HG03520 (cell line): Measurements from ENCODE around the gene SF1.

Experiments used
- ATAC-seq: cut with Tn5 transposase; IDR thresholded peaks from one replicate; pipeline ENCODE4 v1.9.1; 2021; ENCODE audit warnings: mild to moderate bottlenecking, moderate library complexity; ENCODE audit not compliant: unreplicated experiment

SF1 gene

DNA sequence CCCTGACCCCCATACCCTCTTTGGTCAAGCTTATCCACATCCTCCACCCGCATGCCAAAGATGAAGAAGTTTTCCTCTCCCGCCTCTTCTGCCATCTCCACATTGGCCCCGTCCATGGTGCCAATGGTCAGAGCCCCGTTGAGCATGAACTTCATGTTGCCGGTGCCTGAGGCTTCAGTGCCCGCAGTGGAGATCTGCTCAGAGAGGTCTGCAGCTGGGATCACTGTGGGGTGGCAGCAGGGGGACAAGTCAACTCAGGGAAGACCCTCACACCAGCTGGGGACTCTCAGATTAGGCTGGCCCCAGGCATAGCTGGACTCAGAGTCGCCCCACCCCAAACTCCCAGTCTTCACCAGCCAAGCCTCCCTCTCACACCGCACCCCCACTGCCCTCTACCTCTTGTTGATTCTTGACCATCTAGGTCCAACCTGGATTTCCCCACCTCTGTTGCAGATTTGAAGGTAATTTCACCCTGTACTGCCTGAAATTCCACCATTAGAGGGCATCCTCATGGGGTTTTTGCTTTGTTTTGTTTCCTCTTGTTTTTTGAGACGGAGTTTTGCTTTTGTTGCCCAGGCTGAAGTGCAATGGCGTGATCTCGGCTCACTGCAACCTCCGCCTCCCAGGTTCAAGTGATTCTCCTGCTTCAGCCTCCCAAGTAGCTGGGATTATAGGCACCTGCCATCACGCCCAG lies 27.8 kb downstream of the SF1 start:
- ATAC-seq, result no peak

DNA sequence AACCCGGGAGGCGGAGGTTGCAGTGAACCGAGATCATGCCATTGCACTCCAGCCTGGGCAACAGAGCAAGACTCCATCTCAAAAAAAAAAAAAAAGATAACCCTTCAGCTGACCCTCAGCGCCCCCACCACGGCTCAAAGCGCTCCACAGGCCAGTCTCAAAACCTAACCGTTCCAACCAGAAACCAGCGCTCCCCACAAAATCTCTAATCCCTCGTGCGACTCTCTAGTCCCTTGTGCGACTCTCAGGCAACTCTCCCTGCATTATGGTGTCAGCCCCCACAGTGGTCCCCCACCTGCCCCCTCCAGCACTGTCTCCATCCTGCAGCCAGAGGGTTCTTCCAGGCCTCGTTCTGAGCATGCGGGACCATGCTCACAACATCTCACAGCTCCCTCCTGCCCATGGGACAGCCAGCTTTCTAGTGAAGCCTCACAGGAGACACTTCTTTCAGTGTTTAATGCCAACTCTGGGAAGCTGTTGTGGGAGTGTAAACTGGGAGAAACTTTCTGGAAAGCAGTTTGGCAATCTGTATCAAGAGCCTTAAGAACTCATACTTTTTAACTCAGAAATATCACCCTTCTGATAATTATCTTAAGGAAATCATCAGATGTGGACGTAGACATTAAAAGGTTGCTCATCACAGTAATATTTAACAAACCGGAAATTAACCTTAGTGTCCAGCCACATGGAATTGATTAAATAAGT lies 30.2 kb downstream of the SF1 start:
- no peak for ATAC-seq

DNA sequence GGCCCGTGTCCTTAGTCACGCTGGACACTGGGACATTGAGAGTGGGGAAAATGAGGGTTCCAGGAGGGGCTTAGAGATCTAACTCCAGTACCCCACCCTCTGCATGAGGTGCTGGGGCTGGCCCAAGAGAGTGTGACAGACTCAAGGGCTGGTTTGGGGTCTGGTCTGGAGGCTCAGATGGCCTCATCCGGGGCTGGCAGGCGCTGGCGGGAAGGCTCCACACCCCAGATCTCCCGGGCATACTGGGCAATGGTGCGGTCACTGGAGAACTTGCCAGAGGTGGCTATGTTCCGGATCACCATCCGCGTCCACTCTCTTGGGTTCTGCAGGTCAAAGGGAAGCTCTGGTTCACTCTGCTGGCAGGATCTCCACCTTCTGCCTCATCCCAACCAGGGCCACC lies 31.9 kb downstream of the SF1 start:
- no peak for ATAC-seq

DNA sequence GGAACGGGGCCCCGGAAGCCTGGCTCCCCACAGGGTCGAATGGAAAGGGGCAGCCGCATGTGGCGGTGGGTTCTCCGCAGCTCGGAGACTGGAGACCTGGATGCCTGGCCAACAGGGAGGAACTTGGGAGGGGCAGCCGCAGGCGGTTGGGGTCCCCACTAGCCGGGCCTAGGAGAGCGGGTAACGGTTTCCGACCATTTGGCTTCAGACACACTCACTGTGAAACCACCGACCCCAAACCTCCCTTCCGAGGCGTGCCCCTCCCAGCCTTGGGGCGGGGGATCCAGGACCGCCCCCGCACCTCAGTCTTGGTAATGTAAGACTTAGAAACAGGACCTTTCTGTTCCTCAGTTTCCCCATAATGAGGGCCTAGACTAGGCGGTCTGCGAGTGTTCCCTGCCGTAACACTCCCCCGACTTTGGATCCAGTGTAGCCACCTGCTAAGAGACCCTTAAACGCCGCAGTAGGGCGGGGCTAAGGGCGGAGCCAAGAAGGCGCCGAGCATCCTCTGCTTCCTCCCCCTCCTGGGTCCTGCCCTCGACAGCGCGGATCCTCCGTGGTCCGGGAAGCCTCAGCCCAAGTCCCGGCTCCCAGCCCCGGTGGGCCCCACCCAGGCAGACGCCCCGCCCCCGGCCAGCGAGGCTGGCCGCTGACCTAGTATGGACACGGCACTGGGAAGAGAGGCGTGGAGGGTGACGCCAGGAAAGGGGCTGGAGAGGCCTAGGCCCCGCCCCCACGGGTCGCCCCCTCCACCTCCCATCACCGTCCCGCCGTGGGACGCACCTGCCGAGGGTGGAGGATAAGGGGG lies 32.6 kb downstream of the SF1 start:
- ATAC-seq, result no peak

DNA sequence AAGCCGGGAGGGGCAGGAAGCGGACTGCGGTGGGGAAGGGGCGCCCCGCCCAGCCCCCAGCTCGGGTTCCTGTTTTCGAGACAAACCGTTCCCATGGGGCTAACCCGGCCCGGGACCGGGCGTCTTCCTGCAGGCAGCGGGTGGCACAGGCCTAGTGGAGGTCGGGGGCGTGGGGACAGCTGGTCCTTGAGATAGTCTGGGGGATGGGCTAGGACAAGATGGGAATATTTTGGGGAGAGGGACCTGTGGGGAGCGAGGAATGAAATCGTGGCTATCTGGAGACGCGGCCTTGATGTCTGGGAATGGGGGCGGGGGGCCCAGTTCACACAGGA lies 33.2 kb downstream of the SF1 start:
- no peak for ATAC-seq

DNA sequence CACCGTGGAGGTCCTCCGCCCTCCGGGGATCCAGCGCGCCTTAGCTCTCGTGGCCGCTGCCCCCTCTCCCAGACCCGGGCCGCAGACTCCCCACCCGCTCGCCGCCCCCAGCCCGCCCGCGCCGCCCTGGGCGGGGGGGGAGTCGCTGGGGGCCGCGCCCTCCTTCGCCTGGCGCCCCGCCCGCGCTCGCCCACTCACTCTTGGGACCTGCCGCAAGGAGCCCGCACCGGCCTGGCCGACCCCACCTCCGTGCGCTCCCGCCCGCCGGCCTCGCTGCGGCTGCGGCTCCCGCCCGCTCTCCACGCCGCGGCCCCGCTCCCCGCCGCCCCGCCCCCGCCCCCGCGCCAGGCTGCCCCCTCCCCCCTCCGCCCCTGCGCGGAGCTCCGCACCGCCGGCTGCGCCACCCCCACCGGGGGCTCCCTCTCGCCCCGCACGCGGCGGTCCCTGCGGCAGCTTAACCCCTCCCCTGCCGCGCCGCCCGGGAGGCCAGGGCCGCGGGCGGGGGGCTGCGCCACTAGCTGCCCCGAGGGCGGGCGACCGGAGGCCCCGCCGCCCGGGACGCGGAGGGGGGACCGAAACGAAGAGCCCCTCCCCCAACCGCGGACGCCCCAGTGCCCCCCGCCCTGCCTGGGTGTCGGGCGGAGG lies 33.7 kb downstream of the SF1 start:
- ATAC-seq, result no peak

DNA sequence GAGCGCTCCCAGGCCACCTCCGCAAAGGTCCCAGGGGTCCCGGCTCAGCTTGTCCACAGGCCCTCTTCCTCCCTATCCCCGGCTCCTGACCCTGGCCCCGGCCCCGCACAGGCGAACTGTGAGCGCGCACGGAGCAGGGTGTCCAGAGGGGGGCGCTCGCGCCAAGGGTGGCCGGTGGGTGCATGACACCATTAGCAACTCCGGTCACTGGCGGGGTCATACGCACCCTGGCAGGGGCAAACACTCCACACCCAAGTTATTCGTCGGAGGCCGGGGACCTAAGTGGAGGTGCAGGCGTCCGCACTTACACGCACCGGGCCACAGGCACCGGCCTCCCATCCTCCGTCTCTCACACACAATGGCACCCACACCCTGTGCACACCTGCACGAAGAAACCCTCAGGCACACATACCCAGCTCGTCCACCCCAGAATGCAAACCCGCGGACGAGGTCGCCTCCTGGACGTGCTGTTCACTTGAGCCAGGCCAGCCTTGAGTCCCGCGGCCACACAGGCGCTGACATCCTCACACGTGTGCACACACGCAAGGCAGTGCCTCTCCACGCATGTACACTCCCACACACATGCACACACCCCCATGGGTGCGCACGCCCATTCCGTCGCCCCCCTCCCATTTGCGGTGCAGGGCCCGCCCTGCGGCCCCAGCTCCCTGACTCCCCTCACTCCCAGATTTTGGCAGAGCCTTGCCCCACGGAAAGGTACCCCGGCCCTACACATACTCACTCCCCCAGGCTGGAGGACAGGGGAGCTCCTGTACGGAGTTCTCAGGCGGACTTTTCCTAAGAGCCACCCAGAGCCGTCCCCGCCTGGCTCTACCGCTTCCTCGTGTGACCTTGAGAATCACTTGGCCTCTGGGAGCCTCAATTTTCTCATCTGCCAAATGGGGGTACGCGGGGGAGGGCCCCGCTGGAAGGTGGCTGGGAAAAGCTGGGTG lies 34.5 kb downstream of the SF1 start, which contains the start of gene RASGRP2:
RASGRP2 (minus strand) TSS at position 552 of the 953 bp plus-strand sequence. CDS start 1,276 bp downstream, outside the sequence.
- no peak for ATAC-seq

DNA sequence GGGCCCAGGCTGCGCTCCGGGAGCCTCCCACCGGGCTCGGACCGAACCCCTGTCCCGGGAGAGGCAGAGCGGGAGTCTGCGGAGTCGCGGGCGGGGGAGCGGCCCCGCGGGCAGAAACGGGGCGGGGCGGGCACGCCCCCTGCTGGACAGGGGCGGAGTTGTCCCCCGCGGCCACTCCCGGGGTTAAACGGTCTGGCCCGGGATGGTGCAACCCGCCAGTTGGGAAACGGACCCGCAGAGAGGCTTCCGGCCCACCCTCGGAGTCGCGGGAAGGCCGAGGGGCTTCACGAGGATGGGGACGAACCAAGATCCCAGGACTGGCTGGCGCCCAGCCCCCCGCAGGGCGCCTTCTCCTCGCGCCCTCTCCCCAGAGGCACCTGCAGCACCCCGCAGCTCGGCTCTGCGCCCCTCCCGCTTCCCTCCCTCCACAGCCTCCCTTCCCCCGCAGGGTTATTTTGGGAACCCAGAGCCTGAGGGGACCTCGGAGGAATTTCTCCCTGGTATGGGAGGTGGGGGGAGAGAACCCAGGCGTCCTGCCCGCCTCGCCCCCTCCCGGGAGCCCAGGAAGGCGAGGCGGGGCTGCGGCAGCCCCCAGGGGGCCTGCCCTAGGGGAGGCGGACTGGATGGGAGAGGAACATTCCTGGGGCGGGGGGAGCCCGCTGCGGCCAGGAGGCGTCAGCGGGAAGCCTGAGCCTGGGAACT lies 35.3 kb downstream of the SF1 start:
- ATAC-seq, result no peak

DNA sequence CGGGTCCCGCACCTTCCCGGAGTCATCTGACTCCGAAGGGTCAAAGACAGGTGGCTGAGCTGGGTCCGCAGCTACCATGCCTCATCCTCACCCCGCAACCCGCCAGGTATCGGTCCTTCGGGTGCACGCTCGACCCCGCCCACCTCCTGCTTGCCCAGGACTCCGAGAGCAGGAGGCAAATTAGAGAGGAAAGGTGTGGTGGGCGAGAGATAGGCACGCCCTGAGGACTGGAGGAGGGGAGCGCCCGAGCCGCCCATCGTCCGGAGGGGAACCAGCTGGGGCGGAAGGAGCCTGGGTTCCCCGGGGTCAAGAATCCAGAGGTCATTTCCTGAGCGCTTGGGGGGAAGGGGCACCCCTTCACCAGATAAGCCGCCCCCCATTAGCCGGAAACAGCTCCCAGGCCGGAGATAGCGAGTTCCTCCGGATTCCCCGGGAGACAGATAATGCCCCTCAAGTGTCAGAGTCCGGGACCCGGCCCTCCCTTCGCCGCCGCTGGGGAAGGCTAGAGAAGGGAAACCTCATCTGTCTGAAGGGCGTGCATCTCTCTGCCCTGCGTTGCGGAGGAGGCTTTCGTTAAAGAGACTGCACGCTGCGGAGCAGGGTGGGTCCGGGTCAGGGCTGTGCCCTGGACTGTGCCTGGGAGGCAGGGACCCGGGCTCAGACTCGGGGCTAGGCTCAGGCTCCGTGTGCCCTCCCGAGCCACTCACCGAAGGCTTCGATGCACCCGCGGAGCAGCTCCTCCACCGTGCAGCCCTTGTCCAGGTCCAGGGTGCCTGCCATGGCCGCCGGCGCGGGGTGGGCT lies 36.1 kb downstream of the SF1 start:
- no peak for ATAC-seq

DNA sequence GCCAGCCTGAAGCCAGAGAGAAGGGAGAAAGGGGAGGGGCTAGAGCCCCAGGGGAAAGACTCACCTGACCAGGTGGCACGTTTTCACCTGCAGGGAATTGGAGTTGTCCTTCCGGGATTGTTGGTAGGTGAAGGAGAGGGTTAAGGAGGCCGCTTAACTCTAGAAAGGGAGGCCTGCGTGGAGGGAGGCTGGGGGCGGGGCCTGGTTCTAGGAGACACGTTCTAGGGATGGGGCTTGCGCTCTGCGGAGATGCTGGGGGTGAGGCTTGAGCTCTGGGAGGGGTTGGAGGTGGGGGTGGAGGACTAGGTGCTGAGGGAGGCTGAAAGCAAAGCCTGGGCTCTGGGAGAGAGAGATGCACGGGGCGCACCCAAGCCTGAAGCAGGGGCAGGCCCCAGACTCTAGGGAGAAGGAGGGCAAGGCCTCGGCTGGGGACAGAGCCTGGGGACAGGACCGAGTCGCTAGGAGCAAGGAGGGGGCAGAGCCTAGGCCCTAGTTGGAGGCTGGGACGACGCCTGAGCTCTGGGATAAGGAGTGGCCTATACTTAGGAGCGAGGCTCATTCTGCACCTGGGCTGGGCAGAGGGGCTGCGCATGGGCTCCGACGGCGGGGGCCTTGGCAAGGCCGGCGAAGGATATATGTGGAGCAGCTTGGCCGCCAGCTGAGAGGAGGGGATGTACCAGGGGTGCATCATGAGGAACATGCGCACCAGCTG lies 36.8 kb downstream of the SF1 start:
- ATAC-seq, result no peak

DNA sequence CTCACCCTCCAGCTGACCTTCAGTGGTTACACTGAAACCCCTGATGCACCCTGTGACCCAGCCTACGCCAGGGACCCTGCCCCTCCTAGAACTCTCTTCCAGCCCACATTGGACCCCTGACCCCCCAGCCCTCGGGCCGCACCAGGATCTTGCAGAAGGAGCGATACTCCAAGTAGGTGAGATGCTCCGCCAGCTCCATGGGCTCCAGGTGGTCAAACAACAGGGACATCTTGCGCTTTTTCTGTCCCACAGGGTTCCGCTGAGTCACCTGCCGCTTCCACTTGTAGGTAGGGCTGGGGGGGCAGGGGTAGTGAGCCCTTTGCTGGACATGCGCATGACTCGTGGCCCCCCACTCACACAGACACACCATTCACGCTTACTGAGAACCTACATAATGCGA lies 38.5 kb downstream of the SF1 start:
- no peak for ATAC-seq

DNA sequence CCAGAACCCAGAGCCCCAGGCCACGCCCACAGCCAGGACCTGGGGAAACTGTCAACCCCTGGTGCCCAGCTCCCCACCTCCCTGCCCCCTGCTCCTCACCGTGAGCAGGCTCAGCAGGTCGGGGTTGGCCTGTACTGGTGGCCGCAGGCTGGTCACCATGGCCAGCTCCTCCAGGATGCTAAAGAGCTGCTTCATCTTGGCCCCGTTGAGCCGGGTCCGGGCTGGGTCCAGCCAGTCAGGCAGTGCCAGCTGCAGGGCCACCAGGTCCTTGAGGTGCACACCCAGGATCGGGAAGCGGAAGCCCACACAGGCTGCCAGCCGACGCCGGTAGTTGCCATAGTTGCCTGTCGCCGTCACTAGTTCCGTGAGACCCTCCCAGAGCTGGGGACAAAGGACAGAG lies 41.7 kb downstream of the SF1 start:
- ATAC-seq, result no peak

DNA sequence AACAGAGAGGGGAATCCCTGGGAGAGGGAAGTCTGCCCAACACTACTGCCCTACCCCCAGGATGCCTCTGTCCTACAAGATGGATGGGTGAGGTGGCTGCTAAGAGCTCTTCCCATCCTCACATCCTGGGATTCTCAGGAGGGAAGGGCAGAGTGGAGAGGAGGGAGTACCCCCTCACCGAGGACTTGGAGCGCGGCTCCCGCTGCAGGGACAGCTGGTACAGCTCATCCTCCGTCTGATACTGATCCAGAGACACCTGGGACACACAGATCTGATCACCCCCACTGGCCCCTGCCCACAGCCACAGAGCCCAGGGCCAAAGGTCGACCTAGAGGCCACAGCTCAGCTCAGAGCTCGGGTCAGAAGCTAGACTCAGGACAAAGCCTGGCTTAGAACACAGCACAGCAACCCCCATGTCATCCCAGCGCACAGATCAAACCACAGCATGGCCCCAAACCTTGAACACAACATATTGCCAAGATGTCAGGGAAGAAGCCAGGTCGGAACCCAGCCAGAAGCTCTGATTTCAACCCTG lies 42.5 kb downstream of the SF1 start:
- ATAC-seq, result no peak

DNA sequence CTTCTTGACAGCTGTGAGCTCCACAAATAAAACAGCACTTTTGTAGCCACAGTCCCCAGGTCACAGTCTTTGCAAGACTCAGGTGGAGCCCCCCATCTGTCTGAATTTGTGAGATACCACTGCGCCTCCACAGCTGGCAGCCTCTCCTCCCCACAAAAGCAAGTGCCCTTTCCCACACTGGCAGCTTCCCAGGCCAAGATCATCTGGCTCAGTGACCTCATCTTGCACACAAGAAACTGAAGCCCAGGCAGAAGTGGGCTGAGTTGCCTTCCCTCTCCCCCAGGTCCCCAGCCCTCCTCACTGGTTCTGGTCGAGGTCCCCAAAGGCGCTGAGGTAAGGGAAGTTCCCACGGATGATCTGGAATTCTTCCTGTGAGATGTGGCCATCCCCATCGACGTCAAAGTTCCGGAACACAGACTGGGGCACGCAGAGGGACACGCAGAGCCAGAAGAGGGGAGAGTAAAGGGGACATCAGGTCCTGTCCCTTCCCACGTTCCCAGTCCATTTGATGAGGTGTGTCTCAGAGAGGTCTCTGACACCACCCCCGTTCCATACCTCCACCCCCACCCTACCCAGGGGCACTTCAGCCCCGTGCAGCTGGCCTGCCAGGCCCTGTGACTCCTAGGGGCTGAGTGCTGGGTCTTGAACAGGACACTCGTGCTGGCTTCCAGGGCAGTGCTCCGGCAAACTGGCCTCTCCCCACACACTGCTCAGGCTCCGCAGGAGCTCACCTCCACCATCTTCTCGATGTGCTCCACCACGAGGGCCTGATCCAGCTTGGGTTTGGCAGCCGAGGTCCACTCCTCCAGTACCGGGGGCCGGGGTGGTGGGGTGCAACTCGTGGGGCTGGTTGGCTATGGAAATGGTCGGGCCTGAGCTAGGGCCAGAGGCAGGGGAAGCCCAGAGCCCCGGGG lies 43.3 kb downstream of the SF1 start:
- no peak for ATAC-seq

DNA sequence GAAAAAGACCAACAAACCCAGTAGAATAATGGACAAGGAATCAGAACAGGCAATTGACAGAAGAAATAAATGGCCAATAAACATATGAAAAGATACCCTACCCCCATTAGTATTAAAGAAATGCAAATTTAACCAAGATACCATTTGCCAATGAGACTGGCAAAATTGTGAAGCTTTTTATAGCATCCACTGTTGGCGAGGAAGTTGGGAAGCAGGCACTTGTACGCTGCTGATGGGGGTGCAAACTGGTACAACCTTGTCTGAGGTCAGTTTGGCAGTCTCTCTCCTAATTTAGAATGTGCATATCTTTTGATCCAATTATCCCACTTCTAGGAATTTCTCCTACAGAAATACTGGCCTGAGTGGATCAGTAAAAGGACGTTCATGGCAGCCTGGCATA lies 46.7 kb downstream of the SF1 start:
- no peak for ATAC-seq

DNA sequence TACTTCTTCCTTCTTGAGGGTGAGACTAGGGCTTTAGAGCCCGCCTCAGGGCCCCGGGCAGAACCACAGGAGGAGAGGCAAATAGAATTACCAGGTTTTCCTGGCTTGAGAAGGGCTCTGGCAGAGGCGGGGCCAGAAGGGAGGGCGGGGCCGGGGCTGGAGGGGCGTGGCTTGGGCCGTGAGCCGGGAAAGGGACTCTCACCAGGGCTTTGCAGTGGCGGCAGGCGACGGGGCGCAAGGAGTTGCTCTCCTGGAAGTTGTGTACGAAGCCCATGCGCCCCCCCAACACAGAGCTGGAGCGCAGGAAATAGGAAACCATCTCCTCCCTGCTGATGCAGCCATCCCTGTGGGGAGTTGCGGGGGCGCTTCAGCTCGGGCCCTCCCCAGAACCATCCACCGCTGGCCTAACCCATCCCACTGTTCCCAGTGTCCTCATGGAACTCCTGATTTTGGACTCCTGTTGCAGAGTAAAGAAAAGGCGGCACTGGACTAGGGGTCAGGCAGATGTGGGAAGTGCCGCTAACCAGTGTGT lies 48.4 kb downstream of the SF1 start:
- ATAC-seq, result no peak
